Prostate gland (tissue), 2 donors: ENCODE results near the gene FOXI1.

Experiments
- POLR2AphosphoS5 ChIP-seq: sonication (generic); formaldehyde crosslinking; IDR thresholded peaks from one replicate; pipeline ENCODE4 v1.6.1; 2017; ENCODE audit warnings: antibody characterized with exemption
- TF ChIP-seq, protein P1 (sequence below), 4 experiments: fragments of 200-600 bp in 2 of 4; fragments of 450-650 bp in 2 of 4; sonication (generic) in 2 of 4; IDR thresholded peaks; 1 replicate in 3 of 4; 2 replicates in 1 of 4; pipeline ENCODE4 v1.5.1; 2016 to 2019; ENCODE audit warnings: antibody characterized with exemption in 4 of 4, mild to moderate bottlenecking in 2 of 4, moderate library complexity in 2 of 4

- TF ChIP-seq, protein P1, sequence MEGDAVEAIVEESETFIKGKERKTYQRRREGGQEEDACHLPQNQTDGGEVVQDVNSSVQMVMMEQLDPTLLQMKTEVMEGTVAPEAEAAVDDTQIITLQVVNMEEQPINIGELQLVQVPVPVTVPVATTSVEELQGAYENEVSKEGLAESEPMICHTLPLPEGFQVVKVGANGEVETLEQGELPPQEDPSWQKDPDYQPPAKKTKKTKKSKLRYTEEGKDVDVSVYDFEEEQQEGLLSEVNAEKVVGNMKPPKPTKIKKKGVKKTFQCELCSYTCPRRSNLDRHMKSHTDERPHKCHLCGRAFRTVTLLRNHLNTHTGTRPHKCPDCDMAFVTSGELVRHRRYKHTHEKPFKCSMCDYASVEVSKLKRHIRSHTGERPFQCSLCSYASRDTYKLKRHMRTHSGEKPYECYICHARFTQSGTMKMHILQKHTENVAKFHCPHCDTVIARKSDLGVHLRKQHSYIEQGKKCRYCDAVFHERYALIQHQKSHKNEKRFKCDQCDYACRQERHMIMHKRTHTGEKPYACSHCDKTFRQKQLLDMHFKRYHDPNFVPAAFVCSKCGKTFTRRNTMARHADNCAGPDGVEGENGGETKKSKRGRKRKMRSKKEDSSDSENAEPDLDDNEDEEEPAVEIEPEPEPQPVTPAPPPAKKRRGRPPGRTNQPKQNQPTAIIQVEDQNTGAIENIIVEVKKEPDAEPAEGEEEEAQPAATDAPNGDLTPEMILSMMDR (IDR thresholded peaks at IDR 0.05): no peak
- no peak for TF ChIP-seq POLR2AphosphoS5
Observed at GRCh38 chr5:170097934-170098333, 7.8 kb upstream of the FOXI1 start.
